Vagina (tissue), 2 donors: Measurements from ENCODE around the gene ATP7B. TPM values are rescaled to one million over a fixed set of nuclear protein-coding genes. Genes with fewer than 3 reads are reported as not detected.
A peak's percentile ranks its signal among the peaks of the same experiment; 100 is the strongest.

Source experiments
- DNase-seq, 2 donors: peaks; one replicate each; pipeline ENCODE4 v3.0.0-alpha.2; 2017; ENCODE audit errors: extremely low spot score in 2 of 2
- H3K27ac ChIP-seq: fragments of 200-600 bp; sonication (generic); one replicate; pipeline ENCODE4 v1.5.1; 2019
- H3K27me3 ChIP-seq: fragments of 200-600 bp; sonication (generic); one replicate; pipeline ENCODE4 v1.5.1; 2019
- H3K36me3 ChIP-seq, 2 donors: fragments of 200-600 bp; sonication (generic); one replicate each; pipeline ENCODE4 v1.5.1; 2017 to 2019
- H3K4me1 ChIP-seq: fragments of 200-600 bp; sonication (generic); one replicate; pipeline ENCODE4 v1.5.1; 2019
- H3K4me3 ChIP-seq, 2 donors: fragments of 200-600 bp; sonication (generic); 1 replicate in 1 of 2; 2 replicates in 1 of 2; pipeline ENCODE4 v1.5.1; 2016 to 2019
- H3K9me3 ChIP-seq: fragments of 200-600 bp; sonication (generic); one replicate; pipeline ENCODE4 v1.5.1; 2019
- CTCF ChIP-seq, 3 experiments: fragments of 450-650 bp in 2 of 3; fragments of 200-600 bp in 1 of 3; sonication (generic) in 1 of 3; IDR thresholded peaks; one replicate each; pipeline ENCODE4 v1.5.1; 2017 to 2019; ENCODE audit warnings: antibody characterized with exemption in 3 of 3, mild to moderate bottlenecking in 2 of 3, moderate library complexity in 2 of 3
- POLR2A ChIP-seq, 2 donors: fragments of 450-650 bp; IDR thresholded peaks; one replicate each; pipeline ENCODE4 v1.6.1; 2017; ENCODE audit warnings: antibody characterized with exemption in 2 of 2, mild to moderate bottlenecking in 2 of 2, moderate library complexity in 2 of 2
- POLR2AphosphoS5 ChIP-seq, 2 donors: sonication (generic); formaldehyde crosslinking; IDR thresholded peaks; one replicate each; pipeline ENCODE4 v1.9.0; 2017; ENCODE audit warnings: antibody characterized with exemption in 2 of 2, mild to moderate bottlenecking in 2 of 2, low read depth in 1 of 2; ENCODE audit not compliant: insufficient read depth in 1 of 2
- intact Hi-C: fragments of 100-400 bp; cut with DNase I; formaldehyde crosslinking; loops from one replicate; pipeline ENCODE4 v1.15.1; 2023
- total RNA-seq: library from RNA; depleted of rRNA; stranded (reverse); fragments of >200 nt; gene quantifications from one replicate; pipeline ENCODE4 v1.2.3, GENCODE V29; 2016

Gene ATP7B
- total RNA-seq, 1 donor from 2014 or later, result 2.5 TPM

DNA sequence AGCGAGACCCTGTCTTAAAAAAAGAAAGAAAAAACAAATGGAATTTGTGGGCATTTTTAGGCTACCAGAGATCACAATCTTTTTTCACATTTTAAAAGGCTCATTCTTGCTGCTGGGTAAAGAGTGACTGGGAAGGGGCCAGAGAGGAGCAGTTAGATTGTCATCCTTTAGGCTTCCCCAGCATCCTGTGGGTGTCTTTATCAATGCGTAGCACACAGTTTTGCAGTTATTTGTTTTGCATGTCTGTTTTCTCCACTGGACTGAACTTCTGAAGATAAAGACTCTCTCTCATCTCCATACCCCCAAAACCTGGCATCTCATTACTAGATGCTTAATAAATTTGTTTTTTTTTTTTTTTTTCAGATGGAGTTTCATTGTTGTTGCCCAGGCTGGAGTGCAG lies 11.1 kb upstream of the ATP7B start:
- Histone ChIP-seq H3K9me3 (no peaks in the 10 kb centered on the region), H3K27me3 (no peaks in the 10 kb centered on the region), H3K4me3 (no peak overlapping the region), H3K36me3 (peaks cover 0 to 22% of the 10 kb centered on the region in 2 donors), H3K27ac (no peak overlapping the region), H3K4me1 (no peaks in the 10 kb centered on the region)
- no peak for DNase-seq
- TF ChIP-seq POLR2AphosphoS5 (IDR thresholded peaks at IDR 0.05; ENCODE audit: insufficient read depth in 1 of 2, low read depth in 1 of 2), result no peak
- TF ChIP-seq CTCF (IDR thresholded peaks at IDR 0.05), result no peak
- TF ChIP-seq POLR2A (IDR thresholded peaks at IDR 0.05), result no peak
- intact Hi-C loops, result no loop called here

- no peak for TF ChIP-seq POLR2AphosphoS5 (IDR thresholded peaks at IDR 0.05; ENCODE audit: insufficient read depth in 1 of 2, low read depth in 1 of 2)
- H3K27me3 ChIP-seq, result no peaks in the 10 kb centered on the region
- no peaks in the 10 kb centered on the region for H3K4me1 ChIP-seq
- no peak overlapping the region for H3K27ac ChIP-seq
- DNase-seq, result no peak
- H3K9me3 ChIP-seq, result no peaks in the 10 kb centered on the region
- intact Hi-C loops, result no loop called here
- H3K4me3 ChIP-seq, result no peak overlapping the region
- peaks cover 0 to 18% of the 10 kb centered on the region in 2 donors for H3K36me3 ChIP-seq
Observed at GRCh38 chr13:52020191-52020590, 8.9 kb upstream of the ATP7B start.

DNA sequence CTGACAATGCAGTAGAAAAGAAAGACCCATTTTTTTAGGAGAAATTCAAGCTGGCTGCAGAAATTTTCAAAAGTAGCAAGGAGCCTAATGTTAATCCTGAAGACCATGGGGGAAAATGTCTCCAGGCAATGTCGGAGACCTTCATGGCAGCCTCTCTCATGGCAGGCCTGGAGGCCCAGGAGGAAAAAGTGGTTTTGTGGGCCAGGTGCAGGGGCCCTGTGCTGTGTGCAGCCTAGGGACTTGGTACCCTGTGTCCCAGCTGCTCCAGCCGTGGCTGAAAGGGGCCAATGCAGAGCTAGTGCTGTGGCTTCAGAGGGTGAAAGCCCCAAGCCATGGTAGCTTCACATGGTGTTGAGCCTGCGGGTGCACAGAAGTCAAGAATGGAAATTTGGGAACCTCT lies 5.0 kb upstream of the ATP7B start:
- H3K36me3 ChIP-seq, result peaks cover 0 to 15% of the 10 kb centered on the region in 2 donors
- TF ChIP-seq POLR2A (IDR thresholded peaks at IDR 0.05) (no peak), CTCF (IDR thresholded peaks at IDR 0.05) (no peak), POLR2AphosphoS5 (IDR thresholded peaks at IDR 0.05; ENCODE audit: insufficient read depth in 1 of 2, low read depth in 1 of 2) (no peak)
- intact Hi-C loops, result no loop called here

DNA sequence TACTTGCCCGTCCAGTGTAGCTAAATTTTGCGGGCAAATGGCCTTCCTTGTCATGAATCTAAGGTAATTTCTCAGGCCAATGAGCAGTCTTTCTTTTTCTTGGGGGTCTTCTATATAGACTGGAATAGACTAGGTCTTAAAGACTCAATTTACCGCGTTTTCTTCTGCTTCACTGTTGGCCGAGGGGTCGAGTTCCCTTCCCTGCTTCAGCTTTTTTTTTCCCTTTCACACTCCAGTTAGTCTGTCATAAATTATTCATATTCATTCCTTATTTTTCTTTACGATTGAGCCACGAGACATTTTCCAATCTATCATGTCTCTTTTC lies 1.2 kb upstream of the ATP7B start:
- peaks cover 19% of the 10 kb centered on the region for H3K4me1 ChIP-seq
- intact Hi-C loops, result no loop called here
- DNase-seq, result no peak
- no peaks in the 10 kb centered on the region for H3K27me3 ChIP-seq
- TF ChIP-seq POLR2AphosphoS5 (IDR thresholded peaks at IDR 0.05; ENCODE audit: insufficient read depth in 1 of 2, low read depth in 1 of 2) (no peak), POLR2A (IDR thresholded peaks at IDR 0.05) (no peak), CTCF (IDR thresholded peaks at IDR 0.05) (no peak)
- H3K4me3 ChIP-seq, result peak overlapping the region; percentile 73 to 78
- no peaks in the 10 kb centered on the region for H3K9me3 ChIP-seq
- peak overlapping the region; percentile 68 for H3K27ac ChIP-seq
- H3K36me3 ChIP-seq, result no peaks in the 10 kb centered on the region

More for the DNA sequence above, 5.0 kb upstream of the ATP7B start:
- Histone ChIP-seq H3K27me3 (no peaks in the 10 kb centered on the region), H3K4me1 (peaks cover 19% of the 10 kb centered on the region), H3K27ac (no peak overlapping the region), H3K4me3 (no peak overlapping the region), H3K9me3 (no peaks in the 10 kb centered on the region)
- no peak for DNase-seq

GRCh38 chr13:52011632-52012511 lies 622 bp upstream of the ATP7B start, which contains the start of gene ALG11:
ALG11 (plus strand) TSS chr13:52012398; CDS start chr13:52012419, 21 bp downstream.
- Histone ChIP-seq H3K27ac (peak within 1 kb of the TSS; percentile 78), H3K4me1 (peaks cover 19% of the 10 kb centered on the region), H3K9me3 (no peaks in the 10 kb centered on the region), H3K4me3 (peak within 1 kb of the TSS; percentile 73 to 78), H3K27me3 (no peaks in the 10 kb centered on the region), H3K36me3 (no peaks in the 10 kb centered on the region)
- intact Hi-C loops, result no loop called here
- DNase-seq, result peak in 1 of 2 donors; percentile 98
- peak; percentile 74 to 93 for TF ChIP-seq POLR2AphosphoS5 (IDR thresholded peaks at IDR 0.05; ENCODE audit: insufficient read depth in 1 of 2, low read depth in 1 of 2)
- no peak for TF ChIP-seq POLR2A (IDR thresholded peaks at IDR 0.05)
- TF ChIP-seq CTCF (IDR thresholded peaks at IDR 0.05), result no peak
